GM20000 (cell line): ENCODE data around the gene ROBO1.

Experiments
- DNase-seq: peaks from one replicate; pipeline ENCODE4 v3.0.0; 2012; ENCODE audit warnings: low spot score
- TF ChIP-seq, protein P1 (sequence below): IDR thresholded peaks from 2 replicates; pipeline ENCODE4 v1.5.1; 2012; ENCODE audit warnings: mild to moderate bottlenecking, control low read depth; ENCODE audit errors: extremely low read depth, missing control alignments

ROBO1 gene

GRCh38 chr3:79111375-79112052 is 656.3 kb downstream of the ROBO1 start:
- TF ChIP-seq, protein P1, sequence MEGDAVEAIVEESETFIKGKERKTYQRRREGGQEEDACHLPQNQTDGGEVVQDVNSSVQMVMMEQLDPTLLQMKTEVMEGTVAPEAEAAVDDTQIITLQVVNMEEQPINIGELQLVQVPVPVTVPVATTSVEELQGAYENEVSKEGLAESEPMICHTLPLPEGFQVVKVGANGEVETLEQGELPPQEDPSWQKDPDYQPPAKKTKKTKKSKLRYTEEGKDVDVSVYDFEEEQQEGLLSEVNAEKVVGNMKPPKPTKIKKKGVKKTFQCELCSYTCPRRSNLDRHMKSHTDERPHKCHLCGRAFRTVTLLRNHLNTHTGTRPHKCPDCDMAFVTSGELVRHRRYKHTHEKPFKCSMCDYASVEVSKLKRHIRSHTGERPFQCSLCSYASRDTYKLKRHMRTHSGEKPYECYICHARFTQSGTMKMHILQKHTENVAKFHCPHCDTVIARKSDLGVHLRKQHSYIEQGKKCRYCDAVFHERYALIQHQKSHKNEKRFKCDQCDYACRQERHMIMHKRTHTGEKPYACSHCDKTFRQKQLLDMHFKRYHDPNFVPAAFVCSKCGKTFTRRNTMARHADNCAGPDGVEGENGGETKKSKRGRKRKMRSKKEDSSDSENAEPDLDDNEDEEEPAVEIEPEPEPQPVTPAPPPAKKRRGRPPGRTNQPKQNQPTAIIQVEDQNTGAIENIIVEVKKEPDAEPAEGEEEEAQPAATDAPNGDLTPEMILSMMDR: no peak
- DNase-seq: no peak

DNA sequence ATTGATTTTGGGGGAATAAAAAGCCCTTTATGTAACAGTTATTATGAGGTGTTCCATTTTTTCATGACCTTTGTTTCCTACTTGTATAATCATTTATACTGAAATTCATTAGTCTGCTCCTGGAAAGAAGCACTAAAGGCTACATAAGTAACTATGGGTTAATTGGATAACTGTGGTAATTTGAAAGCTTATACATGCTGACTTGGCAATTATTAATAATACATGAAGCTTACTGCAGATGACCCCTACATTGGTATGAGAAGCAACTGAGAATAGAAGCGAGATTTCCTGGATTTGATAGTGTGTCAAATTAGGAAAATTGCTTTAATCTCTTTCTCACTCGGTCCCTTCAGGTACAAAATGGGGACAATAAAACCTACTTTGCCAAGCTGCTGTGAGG is 658.0 kb downstream of the ROBO1 start:
- no peak for DNase-seq
- TF ChIP-seq, protein P1: no peak

DNA sequence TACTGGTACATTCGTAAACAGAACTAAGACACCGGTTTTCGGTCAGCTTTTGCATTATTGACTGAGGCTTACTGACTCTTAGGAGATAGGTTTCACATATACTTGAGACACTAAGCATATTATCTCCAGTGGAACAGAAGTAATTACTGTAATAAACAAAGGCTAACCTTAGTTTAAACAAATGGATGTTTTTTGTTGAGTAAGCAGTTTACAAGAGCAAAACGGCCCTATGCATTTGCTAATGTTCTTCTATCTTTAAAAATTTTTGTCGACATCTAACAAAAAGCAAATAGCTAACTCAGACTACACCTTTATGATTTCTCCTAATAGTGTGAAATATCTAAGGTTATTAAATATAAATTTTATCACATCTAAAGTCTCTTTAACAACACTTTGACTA is 664.5 kb downstream of the ROBO1 start:
- TF ChIP-seq, protein P1: no peak

DNA sequence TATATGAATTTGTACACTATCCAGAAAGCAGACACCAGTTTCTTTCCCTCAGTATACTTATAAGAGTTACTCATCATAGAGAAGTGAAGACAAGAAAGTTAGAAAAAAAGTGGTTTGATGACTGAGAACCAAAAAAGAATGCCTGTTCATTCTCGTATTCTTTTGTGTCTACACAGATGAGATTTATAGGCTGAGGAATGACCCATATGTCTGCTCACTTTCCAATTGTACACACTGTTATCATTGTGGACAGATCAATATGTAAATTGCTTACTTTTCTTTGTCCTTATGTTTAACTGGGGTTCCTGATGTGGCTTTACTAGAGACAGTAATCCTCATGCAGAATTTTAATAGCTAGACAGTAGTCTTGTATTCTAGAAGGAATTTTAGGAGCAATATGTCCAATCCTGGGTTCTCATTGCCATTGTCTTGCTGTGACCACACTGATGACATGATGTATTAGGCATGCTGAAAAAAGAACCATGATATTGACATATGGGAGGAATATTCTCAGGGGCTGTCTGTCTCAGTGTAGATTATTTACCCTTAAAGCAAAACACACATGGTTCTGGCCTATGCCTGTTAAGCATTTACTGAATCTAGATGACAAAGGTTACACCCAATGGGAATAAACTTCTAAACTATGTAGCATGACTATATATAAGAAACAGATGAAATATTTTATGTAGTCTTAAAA is 669.7 kb downstream of the ROBO1 start:
- no peak for DNase-seq
- TF ChIP-seq, protein P1: no peak

More for the DNA sequence above, 664.5 kb downstream of the ROBO1 start:
- no peak for DNase-seq

- TF ChIP-seq, protein P1: no peak
These were observed 673.1 kb downstream of the ROBO1 start for GRCh38 chr3:79094654-79095053.

GRCh38 chr3:79086514-79086913 is 681.3 kb downstream of the ROBO1 start:
- peak; percentile 49 for DNase-seq
- TF ChIP-seq, protein P1: peak; percentile 72

More at GRCh38 chr3:79094654-79095053, 673.1 kb downstream of the ROBO1 start:
- DNase-seq: no peak

DNA sequence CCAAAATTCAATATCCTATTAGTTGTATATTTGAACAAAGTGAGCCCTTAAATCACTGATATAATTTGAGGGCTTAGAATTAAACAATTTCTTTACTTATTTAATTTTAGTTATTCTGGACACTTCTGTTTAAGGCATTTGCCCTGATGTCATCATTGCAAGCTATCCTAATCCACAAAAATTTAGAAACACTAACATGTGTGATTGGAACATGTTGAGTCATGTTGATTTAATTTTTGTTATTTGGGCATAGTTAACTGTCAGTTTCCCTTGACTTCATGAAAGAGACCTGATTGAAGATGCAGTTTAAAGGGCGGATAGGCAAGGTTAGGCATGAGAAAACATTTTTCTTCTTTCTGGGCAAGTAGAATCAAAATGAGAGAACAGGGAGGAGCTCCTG is 682.6 kb downstream of the ROBO1 start:
- TF ChIP-seq, protein P1: no peak
- no peak for DNase-seq
